GM19452 (cell line): Measurements from ENCODE around the gene ECM2.

Experiments used
- ATAC-seq: cut with Tn5 transposase; IDR thresholded peaks from one replicate; pipeline ENCODE4 v1.9.1; 2021; ENCODE audit not compliant: unreplicated experiment

Gene ECM2

DNA sequence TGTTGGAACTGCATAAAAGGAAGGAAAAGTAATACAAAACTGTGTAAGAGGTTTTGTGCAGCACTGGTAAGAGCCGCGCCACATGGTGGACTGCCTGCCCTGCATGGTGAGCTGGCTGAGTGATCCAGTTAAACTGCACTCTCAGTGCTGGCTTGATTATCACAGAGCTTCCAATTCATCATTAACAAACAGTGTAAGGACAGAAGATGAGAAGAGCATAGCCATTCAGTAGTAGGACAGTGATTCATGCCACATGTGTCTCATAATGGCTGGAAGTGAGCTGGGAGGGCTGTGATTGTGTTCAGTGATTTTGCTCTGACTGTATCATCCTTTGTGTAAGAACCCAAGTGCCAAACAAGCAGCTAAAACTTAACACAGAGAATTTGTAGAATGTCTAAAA, 67.6 kb downstream of the ECM2 start:
- no peak for ATAC-seq

DNA sequence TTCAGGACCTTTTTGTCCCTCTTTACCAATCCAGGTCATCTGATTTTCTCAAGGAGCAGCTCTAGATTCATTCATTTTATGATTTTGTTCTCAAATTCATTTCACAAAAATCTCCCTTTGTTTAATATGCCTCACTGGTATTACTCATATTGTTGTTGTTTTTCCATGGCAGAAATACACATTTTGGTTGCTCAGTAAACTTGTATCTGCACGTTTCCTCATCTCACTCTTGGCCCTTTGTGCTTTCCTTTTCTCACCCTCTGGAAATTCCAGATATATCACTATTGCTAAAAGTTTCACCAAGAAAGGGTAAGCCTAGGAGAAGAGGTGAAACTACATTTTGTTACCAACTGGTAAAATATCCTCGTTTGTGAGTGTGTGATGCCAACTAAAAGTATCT, 68.3 kb downstream of the ECM2 start:
- ATAC-seq, result no peak

DNA sequence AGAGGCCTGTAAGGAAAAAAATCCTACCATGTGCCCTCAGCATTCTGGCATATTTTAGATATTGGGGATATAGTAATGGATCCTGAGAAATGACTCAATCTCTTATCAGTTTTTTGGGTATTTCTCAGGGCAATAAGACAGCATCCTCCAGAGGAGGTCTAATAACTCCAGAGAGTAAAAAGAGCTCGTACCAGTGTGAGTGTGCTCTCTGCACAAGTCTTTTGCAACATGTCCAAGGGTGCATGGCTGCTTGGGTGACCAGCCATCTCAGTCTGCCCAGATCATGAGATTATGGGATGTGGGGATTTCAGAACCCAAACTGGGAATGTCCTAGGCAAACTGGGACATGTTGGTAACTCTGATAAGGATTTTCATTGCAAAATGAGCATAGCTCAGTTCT, 68.7 kb downstream of the ECM2 start:
- no peak for ATAC-seq

DNA sequence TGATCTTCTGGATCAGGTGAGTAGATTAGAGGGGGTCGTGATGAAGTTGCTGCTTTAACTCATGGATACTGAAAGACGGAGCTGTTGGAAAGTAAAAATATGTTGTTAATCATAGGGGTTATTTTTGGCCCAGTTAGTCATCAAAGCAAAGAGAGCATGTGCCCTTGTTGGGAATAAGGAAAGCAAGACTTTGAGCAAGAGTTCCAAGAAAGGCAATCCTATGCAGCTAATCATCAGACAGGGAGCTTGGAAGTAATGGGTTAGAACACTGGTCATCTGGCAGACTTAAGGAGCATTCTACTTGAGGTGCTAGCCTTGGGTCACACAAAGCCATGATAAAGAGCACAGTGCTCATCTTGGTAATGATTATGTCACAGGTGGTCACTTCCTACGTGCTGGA, 71.8 kb downstream of the ECM2 start:
- no peak for ATAC-seq

DNA sequence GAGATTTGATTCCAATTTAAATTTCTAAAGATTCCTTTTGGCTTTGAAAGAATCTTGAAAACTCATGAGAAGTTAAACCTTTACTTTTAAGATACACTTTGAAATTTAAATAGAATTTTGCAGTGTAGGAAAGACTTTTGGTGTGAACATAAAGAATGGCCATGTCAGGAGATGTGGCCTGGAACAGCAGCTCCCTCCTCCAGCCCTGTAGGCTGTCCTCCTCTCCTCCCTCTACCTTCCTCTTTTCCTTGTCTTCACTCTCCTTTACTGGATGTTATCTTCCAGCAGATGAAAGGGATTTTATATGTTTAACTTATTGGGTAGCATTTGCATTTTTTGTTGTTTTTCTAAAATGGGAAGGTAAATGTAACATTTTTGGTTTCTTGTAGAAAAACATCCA, 72.4 kb downstream of the ECM2 start:
- no peak for ATAC-seq

DNA sequence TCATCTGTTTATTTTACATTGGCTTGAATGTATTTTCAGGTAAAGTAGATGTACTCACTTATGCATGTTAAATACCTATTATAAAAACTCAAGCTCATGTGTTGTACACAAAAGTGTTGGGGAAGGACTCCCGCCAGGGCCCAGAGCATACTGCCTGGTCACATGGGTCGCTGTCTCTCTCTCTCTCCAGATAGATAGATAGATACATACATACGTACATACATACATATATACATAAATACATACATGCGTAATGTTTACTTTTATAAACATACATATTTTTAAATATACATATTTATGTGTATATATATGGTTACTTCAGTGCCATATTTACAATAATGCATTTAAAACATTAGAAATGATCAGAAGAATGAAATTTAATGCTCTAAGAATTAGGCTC, 78.2 kb downstream of the ECM2 start:
- no peak for ATAC-seq

DNA sequence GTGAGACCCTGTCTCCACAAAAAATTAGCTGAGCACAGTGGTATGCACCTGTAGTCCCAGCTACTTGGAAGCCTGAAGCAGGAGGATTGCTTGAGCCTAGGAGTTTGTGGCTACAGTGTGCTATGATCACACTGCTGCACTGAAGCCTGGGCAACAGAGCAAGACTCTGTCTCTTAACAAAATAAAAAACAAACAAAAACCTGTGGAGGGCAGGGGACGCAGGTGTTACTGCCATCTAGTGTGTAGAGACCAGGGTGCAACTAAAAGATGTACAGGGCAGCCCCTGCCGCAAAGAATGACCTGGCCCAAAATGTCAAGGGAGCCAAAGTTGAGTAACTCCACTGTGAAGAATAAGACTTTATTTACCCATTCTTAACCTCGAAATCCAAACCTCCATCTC, 80.6 kb downstream of the ECM2 start:
- ATAC-seq, result no peak

DNA sequence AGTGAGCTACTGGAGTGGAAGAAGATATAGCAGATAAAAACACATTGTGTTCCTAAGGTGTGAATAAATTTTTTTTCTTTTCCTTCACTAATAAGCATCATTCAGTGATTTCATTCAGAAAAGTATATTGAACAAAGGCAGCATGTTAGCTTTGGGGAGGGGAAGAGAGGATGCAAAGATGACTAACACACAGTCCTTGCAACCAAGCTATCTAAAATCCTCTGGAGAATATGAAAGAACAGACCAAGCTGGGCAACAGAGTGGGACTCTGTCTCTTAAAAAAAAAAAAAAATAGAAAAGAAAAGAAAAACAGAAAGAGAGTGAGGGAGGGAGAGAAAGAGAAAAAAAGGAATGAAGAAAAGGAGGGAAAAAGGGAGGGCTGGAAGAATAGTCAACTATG, 89.3 kb downstream of the ECM2 start:
- ATAC-seq, result no peak
